ENCODE results near the gene MAP3K4.
"Not testable (repeated sequence)": the region's sequence is repeated elsewhere in the genome, so short reads cannot be mapped to it uniquely, and the experiment has no call there.

MAP3K4 gene

DNA sequence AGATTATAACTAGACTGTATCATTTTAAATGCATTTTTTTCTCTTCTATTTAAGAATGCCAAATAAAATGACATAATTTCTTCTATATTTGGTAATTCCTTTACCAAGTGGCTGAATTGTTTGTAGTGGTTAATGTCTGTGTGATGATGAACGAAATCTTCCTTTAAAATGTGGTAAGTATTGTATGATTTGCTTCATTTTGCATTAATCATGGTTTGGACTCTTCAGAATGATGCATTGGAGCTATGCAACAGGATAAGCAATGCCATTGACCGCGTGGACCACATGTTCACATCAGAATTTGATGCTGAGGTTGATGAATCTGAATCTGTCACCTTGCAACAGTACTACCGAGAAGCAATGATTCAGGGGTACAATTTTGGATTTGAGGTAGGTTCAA, 99.6 kb downstream of the MAP3K4 start:
- DNase-seq, result no peak

DNA sequence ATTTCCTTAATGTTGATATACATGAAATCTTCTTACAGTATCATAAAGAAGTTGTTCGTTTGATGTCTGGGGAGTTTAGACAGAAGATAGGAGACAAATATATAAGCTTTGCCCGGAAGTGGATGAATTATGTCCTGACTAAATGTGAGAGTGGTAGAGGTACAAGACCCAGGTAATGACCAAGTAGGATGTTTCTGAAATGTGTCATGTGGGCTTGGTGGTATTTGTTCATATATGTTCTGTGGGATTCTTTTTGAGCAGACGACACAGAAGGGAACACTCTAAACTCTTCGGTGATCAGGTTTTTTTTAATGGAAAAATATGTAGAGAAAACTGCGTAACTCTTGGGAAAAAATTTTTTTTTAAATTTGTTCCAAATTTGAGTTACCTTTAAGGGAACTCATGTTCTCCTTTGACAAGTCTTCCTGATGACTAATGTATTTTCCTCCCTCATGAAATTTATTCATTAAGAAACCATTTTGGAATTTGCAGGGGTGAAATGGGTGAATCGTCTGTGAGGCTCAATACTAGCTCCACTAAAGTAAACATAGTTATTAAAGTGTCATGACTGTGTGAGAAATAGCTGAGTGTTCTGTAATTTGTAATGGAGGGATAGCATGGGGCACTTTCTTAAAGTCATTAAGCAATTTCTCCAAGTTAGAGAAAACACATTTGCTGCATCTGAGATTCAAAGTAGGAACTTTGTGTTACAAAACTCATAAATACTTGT, 100.6 kb downstream of the MAP3K4 start:
- no peak for DNase-seq

DNA sequence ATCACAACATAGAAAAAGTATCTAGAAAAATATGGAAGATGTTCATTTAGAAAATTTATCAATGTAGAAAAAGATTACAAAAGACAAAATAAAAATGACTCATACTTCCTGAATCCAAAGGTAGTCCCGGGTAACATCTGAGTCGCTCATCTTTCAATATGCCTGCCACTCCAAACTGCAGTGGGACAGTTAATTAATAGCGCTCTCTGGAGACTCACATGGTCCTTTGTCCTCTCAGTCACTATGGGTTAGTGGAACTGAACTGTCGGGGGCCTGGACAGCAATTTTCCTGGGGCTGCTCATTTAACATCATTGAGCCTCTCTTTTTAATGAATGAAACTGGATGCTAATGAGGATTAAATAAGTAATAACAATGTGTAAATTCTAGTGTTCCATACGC, 103.4 kb downstream of the MAP3K4 start:
- DNase-seq, result no peak

DNA sequence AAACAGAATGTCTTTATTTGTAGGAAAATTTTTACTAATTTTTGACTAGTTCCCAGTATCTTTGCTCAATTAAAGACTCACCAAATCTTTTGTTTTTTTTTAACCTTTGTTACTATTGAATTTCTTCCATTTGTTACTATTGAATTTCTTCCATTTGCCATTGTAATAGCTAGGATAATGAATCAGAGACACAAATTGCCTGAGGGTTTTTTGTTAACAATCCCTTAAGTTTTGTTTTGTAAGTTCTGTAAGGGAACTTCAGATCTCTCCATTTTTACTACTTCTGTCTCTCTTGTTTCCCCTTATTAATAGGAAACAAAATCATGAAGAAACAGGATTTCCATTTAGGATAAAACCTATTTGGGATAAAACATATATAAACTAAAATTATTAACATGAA, 104.3 kb downstream of the MAP3K4 start:
- no peak for DNase-seq

DNA sequence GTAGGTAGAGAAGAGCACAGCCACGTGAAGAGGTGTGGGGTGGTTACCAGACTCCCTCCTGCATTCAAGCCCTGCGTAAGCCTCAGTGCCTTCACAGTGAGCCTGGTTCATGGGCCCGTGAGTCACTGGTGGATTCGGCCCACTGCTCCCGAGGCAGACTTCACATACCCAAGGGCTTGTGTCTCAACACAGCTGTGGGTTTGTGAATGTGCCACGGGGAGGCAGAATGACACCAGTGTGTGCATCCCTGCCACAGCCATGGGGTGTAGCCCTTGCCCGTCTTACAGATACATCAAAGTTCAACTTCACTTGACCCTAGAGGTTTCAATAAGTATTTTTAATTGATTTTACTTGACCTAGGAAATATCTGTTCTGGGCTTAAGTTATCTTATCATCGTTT, 108.5 kb downstream of the MAP3K4 start:
- DNase-seq, result no peak

DNA sequence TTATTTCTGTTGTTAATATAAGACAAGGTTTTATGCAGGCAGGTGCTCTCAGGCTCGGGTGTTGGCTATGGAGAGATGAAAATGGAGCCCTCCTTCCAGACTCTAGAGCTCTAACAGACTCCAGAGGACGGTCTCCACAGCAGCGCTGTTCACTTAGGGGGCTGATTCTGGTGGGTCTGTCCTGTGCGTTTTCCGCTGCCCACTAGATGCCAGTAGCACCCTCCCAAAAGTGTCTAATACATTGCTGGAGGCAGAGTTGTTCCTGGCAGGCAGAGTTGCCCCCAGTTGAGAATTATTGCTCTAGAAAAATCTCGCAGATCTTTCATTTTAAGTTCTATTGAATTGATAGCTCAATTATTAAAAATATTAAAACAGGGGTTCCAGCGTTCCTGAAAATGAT, 109.9 kb downstream of the MAP3K4 start:
- no peak for DNase-seq

DNA sequence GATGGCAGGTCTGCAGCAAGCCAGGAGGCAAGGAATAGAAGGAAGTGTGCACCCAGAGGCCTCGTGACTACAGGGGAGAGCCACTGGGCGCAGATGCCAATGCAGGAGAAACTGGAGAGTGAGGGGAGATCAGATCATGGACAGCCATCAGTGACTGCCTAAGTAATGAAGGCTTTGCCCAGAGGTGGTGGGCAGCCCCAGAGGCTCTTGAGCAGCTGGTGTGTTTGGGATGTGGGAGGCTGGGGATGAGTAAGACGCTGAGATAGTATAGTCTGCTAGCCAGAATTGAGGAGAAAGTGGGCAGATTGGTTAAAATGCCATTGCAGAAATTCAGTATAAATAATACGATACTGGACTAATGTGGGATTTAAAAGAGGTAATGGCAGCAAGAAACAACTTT, 111.9 kb downstream of the MAP3K4 start:
- DNase-seq, result no peak

DNA sequence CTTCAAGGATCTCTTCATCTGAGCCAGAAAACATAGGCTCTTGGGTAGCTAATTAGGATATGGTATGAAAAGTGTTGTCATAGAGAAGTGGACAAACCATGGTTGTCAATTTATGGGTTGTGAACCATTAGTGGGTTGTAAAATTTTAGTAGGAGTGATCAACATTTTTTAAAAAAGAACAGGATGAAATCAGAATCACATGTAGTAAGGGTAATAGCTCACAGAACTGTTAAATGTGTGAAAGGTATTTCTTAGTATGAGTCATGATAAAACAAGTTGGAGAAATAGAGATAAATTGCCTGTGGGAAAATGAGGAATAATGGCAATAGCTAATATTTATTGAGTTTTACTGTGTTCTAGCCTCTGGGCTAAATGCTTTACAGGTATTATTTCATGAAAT, 113.4 kb downstream of the MAP3K4 start:
- no peak for DNase-seq

DNA sequence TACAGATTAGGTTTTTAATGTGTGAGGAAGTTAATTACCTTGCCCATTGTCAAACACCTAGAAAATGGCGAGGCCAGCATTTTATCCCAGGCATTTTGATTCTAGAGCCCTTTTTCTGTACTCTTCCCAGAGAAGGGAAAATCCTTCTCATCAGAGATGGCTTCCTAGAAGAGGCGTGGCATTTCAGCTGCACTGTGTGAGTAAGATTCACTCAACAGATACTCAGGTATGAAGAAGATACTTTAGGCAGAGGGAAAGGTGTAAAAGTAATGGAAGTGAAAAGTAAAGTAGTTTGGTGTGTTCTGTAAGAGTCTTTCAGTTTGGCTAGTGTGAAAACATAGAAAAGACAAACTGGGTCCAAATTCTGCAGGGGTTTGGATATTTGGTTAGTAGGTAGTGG, 113.8 kb downstream of the MAP3K4 start:
- no peak for DNase-seq

DNA sequence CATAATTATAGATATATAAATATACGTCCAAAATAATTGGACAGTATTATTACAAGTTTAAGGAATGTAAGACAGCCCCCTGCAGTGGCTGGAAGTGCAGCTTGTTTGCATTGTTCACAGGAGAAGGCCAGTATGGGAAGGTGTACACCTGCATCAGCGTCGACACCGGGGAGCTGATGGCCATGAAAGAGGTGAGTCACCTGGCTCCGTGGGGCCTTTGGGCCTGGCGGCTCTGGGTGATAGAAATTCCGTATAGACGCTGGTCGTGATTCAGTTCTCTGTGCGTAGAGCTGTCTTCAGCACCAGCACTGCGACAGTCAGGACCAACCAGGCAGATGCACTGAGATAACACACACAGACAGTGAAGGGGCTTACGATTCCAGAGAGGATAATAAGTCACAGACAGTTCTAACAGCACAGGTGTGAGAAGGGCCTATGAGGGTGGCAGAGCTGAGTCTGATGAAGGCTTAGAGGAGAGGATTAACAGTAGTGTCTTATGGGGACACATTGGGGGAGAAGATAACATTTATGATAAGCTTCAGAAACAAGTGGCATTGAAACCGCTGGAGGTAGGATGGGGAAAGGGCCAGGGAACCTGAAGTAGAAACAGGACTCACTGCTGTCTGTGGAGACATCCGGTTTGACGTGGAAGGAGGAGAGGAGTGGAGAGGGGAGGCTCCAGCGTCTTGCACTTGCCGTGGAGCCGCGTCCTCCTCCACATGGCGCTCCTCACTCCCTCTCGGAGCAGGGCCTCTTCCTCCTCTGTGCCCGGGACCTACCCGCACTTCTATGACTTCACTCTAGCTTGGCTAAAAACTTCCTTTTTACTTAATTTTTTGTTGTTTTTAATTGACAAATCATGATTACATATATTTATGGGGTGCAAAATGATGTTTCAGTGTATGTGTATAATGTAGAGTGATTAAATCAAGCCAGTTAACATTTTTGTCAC, 116.5 kb downstream of the MAP3K4 start:
- DNase-seq, result no peak

DNA sequence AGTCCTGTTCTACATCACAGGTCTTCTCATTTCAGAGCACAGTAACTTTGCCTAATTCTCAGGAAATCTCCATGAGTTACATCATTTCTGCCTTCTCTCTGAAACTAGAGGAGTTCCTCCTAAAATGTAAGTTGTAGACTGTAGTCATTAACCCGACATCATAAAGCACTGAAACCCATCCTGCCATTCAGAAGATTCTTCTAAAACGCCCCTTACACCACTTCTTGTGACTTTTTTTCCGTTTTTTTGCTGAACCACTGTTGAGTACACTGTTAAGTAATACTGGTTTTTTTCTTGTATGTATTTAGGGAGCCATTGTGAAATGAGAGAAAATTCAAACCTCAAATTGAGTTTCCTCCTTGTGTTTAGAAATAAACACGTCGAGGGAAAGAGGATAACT, 117.3 kb downstream of the MAP3K4 start:
- DNase-seq, result no peak

DNA sequence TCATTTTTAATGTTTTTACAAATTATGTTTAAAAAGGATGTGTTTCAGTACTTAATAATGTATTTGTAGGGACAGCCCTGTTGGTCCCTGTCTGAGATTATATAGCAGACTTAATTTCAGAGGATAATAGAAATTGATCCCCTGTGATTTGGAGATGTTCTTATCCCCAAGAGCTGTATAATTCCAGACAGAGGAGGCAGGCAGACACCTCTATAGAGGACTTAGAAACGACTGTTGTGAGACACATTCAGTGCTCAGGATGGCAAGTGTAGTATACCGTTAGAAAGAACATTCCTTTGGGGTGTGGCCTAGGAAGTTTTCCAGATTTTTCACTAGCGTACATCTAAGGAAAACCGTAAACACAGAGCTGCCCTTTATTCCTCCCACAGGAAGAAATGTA, 117.8 kb downstream of the MAP3K4 start:
- DNase-seq, result no peak

DNA sequence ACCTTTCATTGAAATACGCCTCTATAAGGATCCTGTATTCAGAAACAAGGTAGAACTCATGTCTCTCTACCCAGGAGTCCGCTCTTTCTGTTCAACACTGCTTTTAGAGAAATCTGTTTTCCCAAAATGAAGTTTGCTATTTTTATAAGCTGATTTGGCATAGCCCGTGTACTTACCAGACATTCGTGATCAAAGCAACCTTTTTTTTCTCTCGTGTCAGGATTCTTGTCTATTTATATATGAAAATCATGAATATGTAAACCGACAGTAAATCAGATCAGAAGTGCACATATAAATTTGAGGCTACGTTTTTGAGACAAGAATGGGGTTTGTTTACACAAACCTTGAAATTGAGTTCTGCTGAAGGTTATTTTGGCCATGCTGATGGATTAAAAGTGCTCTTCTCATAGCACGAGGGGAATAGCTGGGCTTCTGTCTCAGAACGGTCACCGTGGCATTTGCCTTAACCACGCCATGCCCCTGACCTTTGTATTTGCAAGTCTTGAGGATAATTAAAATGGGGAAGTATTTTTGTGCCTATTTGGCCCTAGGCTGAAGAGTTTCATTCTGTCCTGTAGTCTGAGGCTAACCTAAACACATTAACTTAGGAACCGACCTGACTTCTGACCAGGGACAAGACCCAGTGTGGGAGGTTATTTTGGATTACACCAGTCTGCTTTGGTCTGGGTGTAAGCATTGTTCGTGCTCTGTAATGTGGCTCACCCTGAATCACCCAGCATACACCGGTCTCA, 118.6 kb downstream of the MAP3K4 start:
- DNase-seq, result no peak

DNA sequence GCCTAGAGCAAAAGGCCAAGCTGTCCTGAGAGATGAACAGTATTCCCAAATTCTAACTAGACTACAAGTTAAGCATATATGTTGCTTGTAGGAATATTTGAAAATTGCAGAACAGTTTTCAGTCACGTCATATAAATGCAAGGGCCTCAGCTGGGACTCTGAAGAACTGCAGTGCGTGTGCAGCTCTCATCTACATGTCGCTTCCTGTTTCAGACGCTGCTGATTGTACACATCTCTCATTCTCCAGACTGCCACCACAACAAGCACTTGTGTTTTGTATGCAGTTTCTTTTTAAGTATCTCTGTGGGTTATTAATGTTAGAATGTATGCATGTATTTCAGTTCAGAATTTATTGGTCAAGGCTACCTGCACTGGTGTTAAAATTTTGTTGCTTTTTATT, 119.7 kb downstream of the MAP3K4 start:
- peak in 3 of 6 experiments; percentile 9 to 39 (median 31) for DNase-seq

DNA sequence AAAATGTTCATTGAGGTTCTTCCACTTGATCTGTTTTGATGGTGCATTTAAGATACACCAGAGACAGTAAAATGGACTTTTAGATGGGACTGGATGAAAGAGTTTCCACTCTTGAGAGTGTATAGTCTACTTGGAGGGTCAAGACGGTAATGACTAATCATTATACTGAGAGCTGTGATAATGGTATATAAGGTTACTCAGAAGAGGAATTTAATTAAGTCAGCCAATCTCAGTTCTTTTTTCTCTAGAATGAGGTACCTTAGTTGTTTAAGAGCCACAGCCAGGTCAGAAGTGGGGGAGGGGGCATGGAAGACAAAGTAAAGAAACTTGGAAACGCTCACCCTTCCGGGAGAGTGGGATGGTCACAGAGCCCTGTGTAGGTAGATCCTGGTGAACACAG, 123.9 kb downstream of the MAP3K4 start:
- DNase-seq, result no peak

DNA sequence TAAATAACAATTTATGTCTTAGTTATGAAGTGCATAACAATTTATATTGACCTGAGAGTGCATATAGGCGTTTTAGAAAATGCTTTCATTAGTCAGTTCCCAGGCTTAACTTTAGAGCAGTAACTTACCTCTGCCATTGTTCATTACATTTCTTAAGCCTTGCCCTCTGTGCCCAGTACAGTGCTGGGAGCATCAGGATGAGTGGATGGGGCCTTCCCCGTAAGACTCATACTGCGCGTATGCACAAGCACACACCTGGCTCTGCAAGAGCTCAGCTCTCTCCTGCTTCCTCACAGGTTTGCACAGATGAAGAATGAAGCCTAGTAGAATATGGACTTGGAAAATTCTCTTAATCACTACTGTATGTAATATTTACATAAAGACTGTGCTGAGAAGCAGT, 125.0 kb downstream of the MAP3K4 start:
- DNase-seq, result no peak

DNA sequence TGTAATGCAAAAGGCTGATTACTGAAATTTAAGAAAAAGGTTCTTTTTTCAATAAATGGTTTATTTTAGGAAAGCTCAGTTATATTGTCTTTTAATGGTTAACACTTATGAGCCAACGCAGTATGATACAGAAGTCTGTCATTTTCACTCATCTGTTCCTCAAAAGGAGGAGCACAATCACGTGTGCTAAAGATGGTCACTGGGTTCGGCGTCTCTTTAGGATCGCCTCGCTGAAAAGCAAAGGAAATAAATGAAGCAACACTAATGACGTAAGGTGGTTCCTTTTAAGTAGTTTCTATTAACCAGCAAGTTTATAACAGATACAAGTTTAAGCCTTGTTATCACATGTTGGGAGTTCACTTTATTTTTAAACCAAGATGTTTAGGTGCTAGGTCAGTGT, 125.7 kb downstream of the MAP3K4 start:
- DNase-seq, result no peak

DNA sequence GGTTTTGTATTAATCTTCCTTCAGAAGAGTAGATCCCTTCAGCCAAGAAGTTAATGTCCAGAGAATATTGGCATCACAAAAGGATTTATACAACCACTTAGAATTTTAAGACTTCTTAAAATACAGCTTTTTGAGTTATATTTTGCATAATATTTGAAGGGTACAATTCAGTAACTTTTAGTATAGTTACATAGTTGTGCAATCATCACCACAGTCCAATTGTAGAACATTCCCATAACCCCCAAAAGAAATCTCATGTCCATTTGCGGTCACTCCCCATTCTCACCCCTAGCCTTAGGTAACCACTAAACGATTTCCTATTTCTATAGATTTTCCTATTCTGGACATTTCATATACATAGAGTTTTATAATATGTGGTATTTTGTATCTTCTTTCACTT, 126.4 kb downstream of the MAP3K4 start:
- no peak for DNase-seq

DNA sequence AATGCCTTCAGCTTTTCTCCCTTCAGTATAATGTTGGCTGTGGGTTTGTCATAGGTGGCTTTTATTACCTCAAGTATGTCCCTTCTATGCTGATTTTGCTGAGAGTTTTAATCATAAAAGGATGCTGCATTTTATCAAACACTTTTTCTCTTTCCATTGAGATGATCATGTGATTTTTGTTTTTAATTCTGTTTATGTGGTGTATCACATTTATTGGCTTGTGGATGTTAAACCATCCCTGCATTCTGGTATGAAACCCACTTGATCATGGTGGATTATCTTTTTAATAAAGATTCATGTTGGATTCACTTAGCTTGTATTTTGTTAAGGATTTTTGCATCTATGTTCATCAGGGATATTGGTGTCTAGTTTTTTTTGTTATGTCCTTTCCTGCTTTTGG, 131.8 kb downstream of the MAP3K4 start:
- not testable (repeated sequence) for DNase-seq

DNA sequence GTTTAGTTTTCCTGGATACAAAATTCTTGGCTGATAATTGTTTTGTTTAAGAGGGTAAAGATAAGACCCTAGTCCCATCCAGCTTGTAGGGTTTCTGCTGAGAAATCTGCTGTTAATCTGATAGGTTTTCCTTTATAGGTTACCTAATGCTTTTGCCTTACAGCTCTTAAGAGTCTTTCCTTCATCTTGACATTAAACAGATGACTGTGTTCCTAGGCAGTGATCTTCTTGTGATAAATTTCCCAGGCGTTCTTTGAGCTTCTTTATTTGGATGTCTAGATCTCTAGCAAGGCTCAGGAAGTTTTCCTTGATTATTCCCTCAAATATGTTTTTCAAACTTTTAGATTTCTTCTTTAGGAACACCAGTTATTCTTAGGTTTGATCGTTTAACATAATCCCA, 134.0 kb downstream of the MAP3K4 start:
- DNase-seq, result no peak

DNA sequence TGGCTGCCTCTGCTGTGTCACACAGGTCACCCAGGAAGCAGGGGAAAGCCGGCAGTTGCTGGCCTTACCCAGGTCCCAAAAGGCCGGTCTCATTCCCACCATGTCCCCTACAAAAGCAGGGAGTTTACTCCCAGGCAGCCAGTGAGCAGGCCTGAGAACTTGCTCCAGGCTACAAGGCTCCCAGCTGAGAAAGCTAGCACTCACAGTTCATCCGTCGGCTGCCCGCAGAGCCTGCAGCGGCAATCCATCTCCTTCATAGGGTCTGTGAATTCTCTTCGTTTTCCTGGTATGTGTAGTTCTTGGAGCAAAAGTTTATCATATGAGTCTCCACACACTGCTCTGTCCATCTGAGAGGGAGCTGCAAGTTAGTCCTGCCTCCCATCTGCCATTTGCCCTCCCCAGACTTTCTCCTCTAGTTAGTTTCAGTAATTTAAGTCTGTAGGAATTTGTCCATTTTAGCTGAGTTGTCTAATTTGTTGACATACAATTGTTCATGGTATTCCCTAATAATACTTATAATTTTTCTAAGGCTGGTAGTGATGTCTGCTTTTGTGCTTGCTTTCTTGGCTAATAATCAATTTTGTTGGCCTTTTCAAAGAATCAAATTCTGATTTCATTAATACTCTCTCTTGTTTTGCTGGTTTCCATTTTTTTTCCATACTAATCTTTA, 135.6 kb downstream of the MAP3K4 start:
- no peak for DNase-seq

DNA sequence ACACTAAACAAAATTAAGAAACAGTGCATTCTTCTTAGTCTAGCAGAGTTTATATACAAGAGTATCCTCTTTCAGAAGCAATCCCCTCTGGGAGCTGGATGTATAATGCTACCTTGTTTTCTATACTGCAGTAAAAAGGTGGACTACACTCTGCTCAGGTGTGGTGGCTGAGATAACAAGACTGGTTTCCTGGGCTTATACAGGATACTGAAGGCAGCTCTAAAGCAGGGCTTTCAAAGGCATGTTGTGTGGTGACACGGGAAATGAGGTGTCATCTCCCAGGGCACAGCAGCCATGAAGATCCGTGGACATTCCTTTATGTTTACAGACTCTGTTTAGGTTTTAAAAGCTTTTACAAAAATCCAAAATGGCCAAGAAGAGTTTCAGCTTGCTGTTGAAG, 136.7 kb downstream of the MAP3K4 start:
- DNase-seq, result peak in 1 of 6 experiments; percentile 18

DNA sequence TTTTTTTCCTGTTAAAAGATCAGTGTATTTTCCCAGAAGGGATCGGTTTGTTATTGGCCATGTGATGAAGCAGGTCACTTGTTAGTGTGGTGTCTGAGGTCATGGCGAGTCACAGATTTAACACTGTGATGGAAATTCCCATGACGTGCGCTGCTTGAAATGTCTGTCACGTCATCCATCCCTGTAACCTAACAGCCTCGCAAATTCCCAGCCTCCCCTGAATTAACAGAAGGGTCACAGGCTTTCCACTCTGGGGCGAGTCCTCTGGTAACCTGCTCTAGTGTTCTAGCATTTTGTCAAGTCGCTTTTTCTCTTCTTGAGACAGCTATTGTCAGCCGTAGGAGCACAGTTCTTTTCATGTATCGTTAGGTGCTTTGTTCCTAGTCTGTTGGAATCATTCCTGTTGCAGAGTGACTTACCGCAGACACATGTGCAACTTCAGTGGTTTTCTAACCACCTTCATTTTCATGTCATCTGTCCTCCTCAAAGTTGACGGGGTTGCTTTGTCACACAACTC, 137.2 kb downstream of the MAP3K4 start:
- no peak for DNase-seq

All from stimulated activated naive CD4-positive, alpha-beta T cell (primary cell).